TTC549 (cell line): ENCODE results near the gene SEPHS2.

Experiments used
- FAIRE-seq: peaks from 2 replicates; lab custom pipeline; 2012; peaks lifted over from hg19 to GRCh38; lab: Jason Lieb, UNC

The SEPHS2 gene

DNA sequence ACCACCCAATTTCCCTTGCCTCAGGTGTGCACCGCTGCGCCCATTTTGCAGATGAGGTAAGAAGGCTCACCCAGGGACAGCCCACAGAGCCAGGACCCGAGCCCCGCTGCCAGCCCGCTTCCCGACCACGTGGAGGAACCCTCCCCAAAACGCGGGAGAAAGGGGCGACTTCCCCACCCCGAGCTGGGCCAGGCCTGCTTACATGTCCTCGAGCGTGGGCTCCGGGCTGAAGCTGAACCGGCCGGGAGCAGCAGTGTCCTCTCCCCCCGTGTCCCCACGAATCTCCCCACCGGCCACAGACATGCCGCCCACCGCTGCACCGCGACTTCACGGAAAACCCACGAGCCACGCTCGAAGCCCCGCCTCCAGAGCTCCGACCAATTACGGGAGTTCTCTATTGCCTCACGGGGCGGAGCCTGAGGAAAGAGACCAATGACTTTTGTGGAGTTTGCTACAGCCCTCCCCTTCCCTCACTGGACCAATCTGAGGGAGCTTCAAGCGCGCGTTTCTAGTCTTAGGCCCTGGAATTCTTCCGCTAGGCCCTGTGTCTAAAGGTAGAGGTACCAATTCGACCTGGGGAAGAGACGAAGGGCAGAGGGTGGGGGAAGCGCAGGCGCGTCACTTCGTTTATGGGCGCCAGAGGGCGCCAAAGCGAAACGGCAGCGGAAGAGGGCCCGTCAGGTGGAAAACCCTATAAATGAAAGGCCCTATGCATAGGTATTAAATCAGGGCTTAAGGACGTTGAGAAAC, 15.8 kb downstream of the SEPHS2 start, which contains the start of gene DCTPP1:
TSS of gene DCTPP1 (minus strand) at position 353 of the 750 bp plus-strand sequence. CDS start at position 303, 50 bp downstream.
- peak; percentile 87 for FAIRE-seq

DNA sequence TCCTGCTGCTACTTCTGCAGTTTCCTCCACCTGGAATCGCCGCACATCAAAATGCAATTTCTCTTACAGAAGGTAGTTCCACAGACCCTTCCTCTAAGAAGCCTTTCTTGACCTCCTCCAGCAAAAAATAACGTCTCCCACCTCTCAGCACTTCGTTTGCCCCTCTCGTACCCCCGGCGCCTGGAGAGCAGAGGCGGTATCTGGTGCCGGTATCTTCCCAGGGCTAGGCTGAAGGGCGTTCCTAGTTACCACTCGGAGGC, 16.3 kb downstream of the SEPHS2 start:
- no peak for FAIRE-seq

DNA sequence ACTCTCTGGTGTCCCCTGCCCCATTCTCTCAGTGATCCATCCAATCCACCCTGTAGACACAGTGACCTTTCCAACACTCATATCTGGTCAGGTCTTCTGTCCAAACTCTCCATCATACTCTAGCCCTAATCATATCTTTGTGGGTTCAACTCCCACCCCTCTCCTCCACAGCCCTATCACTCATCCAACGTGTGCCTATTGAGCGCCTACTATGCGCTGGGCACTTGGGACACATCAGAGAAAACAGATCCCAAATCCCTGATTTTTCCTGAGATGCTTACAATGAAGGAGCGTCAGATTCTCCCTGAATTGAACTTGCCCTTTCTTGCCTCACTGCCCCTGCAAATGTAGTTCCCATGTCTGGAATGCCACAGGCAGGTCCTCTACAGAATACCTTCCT, 17.6 kb downstream of the SEPHS2 start:
- FAIRE-seq: no peak

DNA sequence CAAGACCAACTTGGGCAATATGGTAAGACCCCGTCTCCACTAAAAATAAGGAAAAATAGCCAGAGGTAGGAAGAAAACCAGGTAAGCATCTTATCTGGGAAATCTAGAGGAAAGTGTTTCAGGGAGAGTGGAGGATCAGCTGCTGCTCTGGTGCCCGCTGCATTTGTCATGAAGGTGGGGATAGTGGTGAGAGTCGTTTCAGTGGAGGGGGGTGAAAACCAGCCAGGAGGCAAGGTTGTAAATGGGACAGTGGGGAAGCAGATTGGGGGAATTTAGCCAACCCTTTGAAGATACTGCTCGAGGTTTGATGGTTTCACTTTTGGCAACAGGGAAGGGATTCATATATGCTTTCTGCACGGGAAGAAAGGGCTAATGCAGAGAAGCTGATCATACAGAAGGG, 24.7 kb downstream of the SEPHS2 start:
- no peak for FAIRE-seq

DNA sequence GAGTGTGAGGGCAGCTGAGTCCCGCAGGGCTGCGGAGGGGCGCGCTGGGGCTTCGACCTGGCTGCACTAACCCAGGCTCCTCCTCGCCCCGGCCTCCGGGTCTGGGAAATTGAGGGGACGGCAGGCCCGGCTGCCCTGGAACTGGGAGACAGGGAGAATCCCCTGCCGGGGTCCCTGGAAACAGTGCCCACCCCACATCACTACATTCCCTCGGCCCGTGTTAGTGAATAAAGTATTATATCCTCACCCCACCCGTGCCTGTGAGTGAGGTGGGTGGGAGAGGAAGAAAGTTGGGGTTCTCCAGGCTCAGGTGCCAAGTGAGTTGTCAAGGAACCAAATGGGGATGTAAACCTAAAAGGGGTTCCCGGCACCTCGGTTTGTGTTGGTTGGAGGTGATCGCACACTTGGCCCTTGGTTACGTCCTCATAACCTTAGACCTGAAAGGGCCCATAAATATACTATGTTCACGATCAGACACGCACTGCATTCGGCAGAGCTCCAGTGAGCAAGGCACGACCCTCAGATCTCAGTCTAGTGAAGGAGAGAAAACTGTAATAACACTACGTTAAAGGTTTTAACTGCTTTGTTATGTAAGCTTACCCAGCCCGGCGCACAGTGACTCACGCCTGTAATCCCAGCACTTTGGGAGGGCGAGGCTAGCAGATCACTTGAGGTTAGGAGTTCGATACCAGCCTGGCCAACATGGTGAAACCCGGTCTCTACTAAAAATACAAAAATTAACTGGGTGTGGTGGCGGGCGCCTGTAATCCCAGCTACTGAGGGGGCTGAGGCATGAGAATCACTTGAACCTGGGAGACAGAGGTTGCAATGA, 27.1 kb downstream of the SEPHS2 start:
- FAIRE-seq: no peak

DNA sequence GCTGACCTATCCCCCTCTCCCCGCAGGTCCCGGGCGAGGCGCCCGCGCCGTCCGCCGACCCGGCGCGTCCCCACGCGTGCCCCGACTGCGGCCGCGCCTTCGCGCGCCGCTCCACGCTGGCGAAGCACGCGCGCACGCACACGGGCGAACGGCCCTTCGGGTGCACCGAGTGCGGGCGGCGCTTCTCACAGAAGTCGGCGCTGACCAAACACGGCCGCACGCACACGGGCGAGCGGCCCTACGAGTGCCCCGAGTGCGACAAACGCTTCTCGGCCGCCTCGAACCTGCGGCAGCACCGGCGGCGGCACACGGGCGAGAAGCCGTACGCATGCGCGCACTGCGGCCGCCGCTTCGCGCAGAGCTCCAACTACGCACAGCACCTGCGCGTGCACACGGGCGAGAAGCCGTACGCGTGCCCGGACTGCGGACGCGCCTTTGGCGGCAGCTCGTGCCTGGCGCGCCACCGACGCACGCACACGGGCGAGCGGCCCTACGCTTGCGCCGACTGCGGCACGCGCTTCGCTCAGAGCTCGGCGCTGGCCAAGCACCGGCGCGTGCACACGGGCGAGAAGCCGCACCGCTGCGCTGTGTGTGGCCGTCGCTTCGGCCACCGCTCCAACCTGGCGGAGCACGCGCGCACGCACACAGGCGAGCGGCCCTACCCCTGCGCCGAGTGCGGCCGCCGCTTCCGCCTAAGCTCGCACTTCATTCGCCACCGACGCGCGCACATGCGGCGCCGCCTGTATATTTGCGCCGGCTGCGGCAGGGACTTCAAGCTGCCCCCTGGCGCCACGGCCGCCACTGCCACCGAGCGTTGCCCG, 27.9 kb downstream of the SEPHS2 start:
- FAIRE-seq: no peak

DNA sequence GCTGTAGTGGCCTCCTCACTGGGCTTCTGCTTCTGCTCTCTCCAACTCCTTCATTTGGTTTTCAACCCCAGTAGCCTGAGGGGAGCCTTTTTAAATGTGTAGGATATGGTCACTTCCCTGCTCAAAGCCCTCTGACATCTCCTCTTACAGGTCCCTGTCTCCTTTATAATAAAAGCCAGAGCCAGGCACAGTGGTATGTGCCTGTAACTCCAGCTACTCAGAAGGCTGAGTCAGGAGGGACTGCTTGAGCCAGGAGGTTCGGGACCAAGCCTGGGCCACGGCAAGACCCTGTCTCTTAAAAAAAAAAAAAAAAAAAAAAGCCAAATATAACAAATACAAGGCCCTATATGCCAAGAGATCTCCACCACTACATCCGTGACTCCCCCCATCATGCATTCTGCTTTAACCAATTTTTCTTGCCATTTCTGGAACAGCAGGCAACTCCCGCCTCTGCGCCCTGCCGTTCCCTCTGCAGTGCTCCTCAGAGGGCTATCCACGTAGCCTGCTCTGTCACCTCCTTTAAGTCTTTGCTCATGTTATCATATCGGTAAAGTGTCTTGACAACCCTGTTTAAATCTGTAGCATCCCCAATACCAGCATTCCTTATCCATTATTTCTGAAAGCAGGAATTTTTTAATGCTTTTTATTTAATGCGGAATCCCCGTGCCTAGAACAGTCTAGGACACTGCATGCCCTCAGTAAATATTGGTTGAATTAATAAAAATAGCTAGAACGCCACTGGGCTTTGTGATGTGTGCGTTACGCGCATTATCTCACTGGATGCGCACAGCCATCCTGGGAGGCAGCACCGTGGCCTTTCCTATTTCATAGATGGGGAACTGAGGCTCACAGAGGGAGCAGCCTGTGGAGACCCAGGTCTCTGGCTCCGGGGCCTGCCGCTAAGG, 28.8 kb downstream of the SEPHS2 start:
- no peak for FAIRE-seq

DNA sequence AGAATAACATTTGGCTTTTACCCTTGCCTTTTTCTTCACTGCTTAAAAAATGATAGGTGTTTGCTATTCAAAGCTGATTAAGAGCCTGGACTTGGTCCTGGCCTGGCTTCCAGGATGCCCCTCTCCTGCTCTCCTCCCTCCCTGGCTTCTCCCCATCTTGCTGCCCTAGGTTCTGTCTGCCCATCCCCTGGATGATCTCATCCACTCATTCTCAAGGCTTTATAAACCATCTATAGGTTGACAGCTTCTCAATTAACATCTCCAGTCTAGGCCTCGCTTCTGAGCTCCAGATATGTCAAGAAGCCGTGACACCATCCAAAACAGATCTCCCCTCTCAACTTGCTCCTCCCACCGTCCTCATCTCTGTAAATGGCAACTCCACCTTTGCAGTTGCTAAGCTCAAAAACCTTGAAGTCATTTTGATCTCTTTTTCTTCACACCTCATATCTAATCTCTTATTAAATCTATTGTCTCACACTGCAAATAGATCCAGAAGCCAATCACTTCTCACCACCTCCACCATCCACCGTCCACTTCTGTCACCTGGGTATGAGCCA, 29.5 kb downstream of the SEPHS2 start:
- FAIRE-seq: no peak

DNA sequence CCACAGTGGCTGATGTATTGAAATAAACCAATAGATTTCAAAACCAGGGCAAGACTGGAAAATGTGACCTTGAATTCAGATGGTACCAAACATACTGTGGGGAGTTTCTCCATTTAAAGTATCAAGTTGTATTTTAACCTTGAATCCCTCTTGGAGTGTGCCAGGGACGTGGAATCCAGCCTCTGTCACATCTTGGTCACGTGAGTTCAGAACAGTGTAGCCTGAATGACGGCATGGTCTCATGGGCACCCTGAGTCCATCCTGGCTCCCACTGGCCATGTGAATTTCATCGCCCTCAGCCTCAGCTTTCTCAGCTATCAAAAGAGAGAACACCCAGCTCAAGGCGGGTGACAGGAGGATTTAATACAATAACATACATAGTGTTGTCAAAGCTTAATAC, 31.5 kb downstream of the SEPHS2 start:
- FAIRE-seq: no peak

DNA sequence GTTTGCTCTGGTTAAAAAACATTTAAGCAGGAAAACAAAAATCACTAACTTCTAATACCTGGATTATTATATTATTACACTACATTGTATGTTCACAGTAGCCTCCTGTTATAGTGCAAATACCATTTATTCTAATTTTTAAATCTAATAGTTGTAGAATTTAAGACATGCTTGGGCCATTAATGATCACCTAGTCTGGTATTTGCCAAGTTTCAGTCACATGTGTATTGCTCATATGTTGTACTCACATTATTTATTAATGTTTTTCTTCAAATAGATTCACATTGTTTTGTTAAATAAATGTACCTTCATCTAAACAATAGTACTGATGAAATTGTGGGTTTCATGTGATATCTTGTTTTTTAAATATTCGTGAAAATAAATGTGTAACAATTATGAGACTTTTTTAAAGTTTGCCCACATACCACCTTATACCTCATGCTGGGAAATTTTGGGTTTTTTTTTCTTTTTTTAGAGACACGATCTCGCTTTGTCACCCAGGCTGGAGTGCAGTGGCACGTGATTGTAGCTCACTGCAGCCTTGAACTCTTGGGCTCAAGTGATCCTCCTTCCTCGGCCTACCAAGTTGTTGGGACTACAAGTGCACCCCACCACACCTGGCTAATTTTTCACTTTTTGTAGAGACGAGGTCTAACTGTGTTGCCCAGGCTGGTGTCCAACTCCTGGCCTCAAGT, 32.4 kb downstream of the SEPHS2 start:
- FAIRE-seq: no peak

DNA sequence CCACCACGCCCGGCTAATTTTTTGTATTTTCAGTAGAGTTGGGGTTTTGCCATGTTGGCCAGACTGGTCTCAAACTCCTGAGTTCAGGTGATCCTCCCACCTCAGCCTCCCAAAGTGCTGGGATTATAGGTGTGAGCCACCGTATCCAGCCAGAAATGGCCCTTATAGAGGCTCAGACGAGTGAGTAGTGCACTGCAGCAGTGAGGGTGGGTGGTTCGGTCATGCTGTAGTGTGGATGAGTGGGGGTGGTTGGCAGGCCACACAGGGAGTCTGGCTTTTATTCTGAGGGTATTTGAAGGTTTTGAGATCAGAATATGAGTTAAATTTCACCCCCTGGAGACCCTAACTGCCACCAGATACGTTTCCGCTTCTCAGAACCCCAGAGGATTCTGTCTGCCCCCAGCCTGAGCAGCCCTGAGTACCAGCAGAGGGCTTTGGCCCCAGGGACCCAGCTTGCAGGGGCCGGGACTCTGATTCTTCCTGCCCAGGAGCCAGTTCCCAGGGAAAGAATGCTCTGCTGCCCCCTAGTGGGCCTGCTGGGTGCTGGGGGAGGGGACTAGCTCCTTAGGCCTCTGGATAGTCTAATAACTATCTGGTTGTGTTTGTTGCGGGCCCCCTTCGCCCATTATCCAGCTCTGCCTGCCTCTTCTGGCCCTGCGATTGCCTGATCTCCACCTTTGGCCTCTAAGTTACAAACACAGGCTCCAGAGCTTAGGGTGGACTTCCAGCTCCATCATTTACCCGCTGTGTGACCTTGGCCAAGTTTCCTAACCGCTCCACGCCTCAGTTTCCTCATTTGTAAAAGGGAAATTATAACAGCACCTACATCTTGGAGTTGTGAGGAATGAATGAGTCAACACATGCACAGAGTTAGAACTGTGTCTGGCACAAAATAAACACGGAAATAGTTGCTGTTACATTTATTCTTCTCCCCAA, 36.3 kb downstream of the SEPHS2 start:
- no peak for FAIRE-seq

DNA sequence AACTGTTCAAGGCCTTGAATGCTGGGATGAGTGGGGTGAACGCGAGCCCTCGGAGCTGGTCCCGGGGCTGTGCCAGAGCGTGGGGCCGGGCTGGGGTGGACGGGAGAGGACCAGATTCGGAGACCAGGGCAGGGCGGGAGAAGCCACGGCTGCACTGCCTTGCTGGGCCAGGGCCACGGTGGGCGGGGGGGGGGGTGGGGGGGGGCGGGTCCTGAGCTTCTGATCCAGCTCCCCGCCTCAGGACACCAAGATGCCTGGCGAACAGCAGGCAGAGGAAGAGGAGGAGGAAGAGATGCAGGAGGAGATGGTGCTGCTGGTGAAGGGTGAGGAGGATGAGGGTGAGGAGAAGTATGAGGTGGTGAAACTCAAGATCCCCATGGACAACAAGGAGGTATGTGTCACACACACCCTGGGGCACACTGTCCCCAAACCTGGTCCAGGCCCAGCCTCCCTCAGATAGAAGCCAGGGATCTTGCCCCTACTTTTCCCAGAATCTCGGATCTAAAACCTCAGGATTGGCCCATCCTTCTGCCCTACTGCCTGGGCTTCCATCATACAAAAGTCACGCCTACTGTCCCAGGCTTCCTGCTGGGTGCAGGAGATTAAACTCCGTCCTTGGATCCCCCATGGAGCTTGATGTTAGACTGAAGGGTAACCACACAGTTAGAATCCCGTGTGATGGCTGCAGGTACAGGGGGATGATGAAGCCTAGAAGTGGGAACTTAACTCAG, 37.7 kb downstream of the SEPHS2 start:
- no peak for FAIRE-seq

DNA sequence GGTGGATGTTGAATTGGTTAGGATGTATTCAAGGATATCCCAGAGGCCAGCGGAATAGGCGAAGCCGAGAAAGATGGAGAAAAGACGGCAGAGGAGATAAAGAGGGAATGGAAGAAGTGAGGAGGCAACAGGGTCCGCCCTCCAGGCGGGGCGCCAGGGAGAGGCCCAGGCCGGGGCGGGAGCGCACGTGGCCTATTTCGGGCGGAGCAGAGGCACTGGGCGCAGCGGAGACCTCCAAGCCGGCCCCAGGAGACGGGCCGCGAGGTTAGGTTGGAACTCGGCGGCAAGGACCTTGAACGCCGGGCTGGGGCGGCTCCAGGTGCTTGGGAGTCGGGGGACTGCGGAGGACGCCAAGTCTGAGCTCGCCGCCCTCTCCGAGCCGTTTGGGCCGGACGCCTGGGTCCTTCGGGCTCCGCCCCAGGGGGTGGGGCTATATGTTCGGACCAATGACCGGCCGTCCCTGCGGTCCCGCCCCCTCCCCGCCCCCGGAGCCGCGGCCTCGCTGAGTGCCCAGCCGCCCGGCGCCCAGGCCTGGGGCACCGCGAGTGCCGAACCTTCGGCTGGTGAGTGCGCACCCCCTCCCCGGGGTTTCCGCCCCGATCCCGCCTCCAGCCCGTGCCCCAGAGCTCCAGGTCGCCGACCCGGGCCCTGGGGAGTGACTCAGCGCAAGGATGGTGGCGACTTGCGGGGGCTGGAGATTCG, 38.4 kb downstream of the SEPHS2 start, which contains the start of gene ZNF771:
TSS of gene ZNF771 (plus strand) at position 505 of the 702 bp plus-strand sequence. CDS start 448 bp downstream, outside the sequence.
- no peak for FAIRE-seq

DNA sequence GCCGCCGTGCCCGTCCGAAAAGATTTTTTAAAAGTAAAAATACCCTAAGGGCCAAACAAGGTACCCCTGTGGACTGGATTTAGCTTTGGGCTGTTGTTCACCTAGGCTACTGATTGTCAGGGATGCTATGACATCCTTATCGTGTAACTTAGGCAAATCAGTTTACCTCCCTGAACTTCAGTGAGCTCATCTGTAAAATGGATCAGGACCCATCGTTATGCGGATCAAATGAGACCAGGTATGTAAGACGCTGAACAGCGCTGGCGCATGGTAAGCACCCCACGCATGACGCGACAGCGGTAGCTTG, 38.9 kb downstream of the SEPHS2 start:
- FAIRE-seq: no peak

DNA sequence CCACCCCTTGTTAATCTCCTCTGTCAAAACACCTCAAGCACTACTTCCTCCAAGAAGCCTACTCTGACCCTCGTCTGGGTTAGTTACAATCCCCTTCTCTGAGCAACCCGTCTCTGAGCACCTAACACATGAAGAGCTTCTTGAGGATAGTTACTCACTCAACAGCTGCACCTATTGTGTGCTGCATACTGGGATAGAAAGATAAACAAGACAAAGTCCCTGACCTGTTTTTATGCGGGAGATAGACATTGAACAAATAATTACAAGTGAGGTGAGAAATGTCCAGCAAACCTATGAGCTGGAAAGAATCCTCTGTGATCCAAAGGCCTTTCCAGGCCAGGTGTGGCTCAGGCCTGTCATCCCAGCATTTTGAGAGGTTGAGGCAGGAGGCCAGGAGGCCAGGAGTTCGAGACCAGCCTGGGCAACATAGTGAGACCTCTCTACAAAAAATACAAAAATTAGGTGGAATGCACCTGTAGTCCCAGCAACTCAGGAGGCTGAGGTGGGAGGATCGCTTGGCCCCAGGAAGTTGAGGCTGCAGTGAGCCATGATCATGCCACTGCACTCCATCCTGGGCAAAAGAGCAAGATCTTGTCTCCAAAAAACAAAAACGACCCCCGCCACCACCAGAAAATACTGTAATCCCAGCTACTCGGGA, 43.8 kb downstream of the SEPHS2 start:
- no peak for FAIRE-seq

DNA sequence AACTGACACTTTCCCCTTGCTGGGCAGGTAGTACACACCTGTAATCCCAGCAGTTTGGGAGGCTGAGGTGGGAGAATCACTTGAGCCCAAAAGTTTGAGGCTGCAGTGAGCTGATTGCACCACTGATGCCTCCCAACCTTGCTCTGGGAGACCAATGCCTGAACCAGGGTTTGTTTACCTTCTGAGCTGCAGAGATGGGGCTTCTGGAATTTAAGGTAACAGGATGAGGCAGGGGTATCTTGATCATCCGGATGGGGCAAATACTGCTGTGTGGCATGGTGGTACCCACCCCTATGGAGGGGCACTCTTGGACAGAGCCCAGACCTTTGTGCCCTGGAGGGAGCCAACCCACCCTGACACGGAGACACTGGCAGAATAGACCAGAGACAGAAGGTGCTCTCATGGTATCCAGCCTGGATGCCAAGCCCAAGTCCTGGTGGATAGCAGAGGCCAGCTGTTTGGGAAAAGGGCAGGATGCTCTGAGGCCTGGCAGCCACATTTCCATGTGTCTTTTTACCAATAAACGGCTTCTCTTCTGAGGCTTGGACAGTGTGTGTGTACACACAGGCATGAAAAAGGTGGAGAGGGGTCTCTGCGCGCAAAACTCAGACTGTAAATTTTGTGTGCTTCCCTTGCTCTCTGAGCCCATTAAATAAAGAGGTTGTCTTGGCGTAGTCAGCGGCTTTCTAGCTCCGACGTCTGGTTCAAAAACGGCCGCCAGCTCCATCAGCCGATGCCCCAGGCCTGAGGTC, 46.1 kb downstream of the SEPHS2 start:
- FAIRE-seq: no peak
